Ovary (tissue), 9 donors: ENCODE measurements around the gene YWHAB. TPM values are rescaled to one million over a fixed set of nuclear protein-coding genes. Genes with fewer than 3 reads are reported as not detected.

Source experiments
- DNase-seq, 5 donors: peaks; one replicate each; pipeline ENCODE4 v3.0.0-alpha.2; 2019 to 2020
- H3K27ac ChIP-seq, 2 donors: fragments of 200-600 bp; one replicate each; pipeline versions ENCODE4 v1.5.1 to v1.8.0; 2019 to 2022
- H3K27me3 ChIP-seq: fragments of 200-600 bp; one replicate; pipeline ENCODE4 v1.8.0; 2022
- H3K36me3 ChIP-seq: fragments of 200-600 bp; sonication (generic); one replicate; pipeline ENCODE4 v1.5.1; 2019
- H3K4me1 ChIP-seq: one replicate; pipeline ENCODE4 v1.8.1; 2013; ENCODE audit warnings: mild to moderate bottlenecking, moderate library complexity; ENCODE audit not compliant: insufficient read depth
- H3K4me3 ChIP-seq: fragments of 200-600 bp; sonication (generic); one replicate; pipeline ENCODE4 v1.5.1; 2017
- H3K9me3 ChIP-seq, 2 donors: fragments of 200-600 bp in 1 of 2; sonication (generic) in 1 of 2; one replicate each; pipeline versions ENCODE4 v1.5.1 to v1.8.1; 2013 to 2019; ENCODE audit warnings: mild to moderate bottlenecking in 1 of 2, moderate library complexity in 1 of 2
- CTCF ChIP-seq, 3 donors: fragments of 450-650 bp in 2 of 3; fragments of 200-600 bp in 1 of 3; IDR thresholded peaks; one replicate each; pipeline versions ENCODE4 v1.5.1 to v1.8.0; 2016 to 2022; ENCODE audit warnings: antibody characterized with exemption in 3 of 3, mild to moderate bottlenecking in 1 of 3
- EP300 ChIP-seq: sonication (generic); formaldehyde crosslinking; IDR thresholded peaks from one replicate; pipeline ENCODE4 v1.6.1; 2017; ENCODE audit warnings: antibody characterized with exemption
- POLR2A ChIP-seq: fragments of 450-650 bp; IDR thresholded peaks from one replicate; pipeline ENCODE4 v1.6.1; 2017; ENCODE audit warnings: antibody characterized with exemption, mild to moderate bottlenecking, moderate library complexity
- WGBS, 3 donors: extraction: QIAGEN DNeasy Blood & Tissue Kit in 1 of 3; methylation state at CpG; one replicate each; pipeline versions ENCODE4 v1.1.5 to v1.1.7; 2013 to 2017; 5-methylcytosine and 5-hydroxymethylcytosine counted together
- intact Hi-C, 4 donors: fragments of 100-400 bp; cut with DNase I; formaldehyde crosslinking; loops; one replicate each; pipeline versions ENCODE4 v1.11.0 to v1.15.1; 2022 to 2023
- polyA plus RNA-seq, 2 donors: library from polyadenylated mRNA; stranded (reverse); fragments of 200-250 nt in 1 of 2; fragments of 350-450 nt in 1 of 2; fragmentation: Illumina TruSeq in 1 of 2; extraction: RNeasy Lipid Tissue Mini Kit (QIAGEN cat#74804) in 1 of 2; gene quantifications; one replicate each; pipeline ENCODE4 v1.2.3, GENCODE V29; 2013 to 2014
- total RNA-seq, 7 donors: library from RNA; depleted of rRNA in 2 of 7; stranded (reverse); fragments of >200 nt in 2 of 7; fragmentation: NEBNext Ultra II Directional in 3 of 7; extraction: Animal tissue kit (Norgen Biotek cat#: 25700) in 3 of 7; gene quantifications; one replicate each; pipeline versions ENCODE4 v1.1.0 to v1.2.4, GENCODE V29; 2016 to 2023
- donor health status: DM: no; HTN: no; CAD: no; lungs with moderate emphysema.
- donor health status: DM: no; HTN: no; CAD: no.
- donor health status: Bipolar disorder and iron deficiency.
- donor health status: DM: yes; HTN: yes; CAD: no.
- donor health status: DM: no; HTN: no; CAD: no.
- donor health status: DM: yes; HTN: yes; CAD: no.

Gene YWHAB
- total and polyA plus RNA-seq, 9 donors = 55.1 to 252 (median 117) TPM

- Histone ChIP-seq H3K27me3 (no peaks in the 10 kb centered on the region), H3K36me3 (no peaks in the 10 kb centered on the region), H3K4me1 (peaks cover 2% of the 10 kb centered on the region), H3K27ac (no peak overlapping the region), H3K4me3 (peak overlapping the region; percentile 100), H3K9me3 (no peaks in the 10 kb centered on the region)
- TF ChIP-seq EP300 (no peak), POLR2A (no peak), CTCF (IDR thresholded peaks at IDR 0.05) (no peak)
- DNase-seq = no peak
- intact Hi-C loops = loop anchor here in 1 of 4 donors (10.0 kb wide), 1 partner anchor 68 kb away; no protein-coding TSS in a partner anchor
- 0% methylated on average over 2 of the region's 2 CpGs for WGBS, 3 donors
Observed at GRCh38 chr20:44886828-44887227, 1.3 kb downstream of the YWHAB start.

GRCh38 chr20:44887466-44887865, 2.0 kb downstream of the YWHAB start:
- intact Hi-C loops = loop anchor here in 1 of 4 donors (10.0 kb wide), 1 partner anchor 67 kb away; no protein-coding TSS in a partner anchor
- no peaks in the 10 kb centered on the region for H3K36me3 ChIP-seq
- no peak overlapping the region for H3K4me3 ChIP-seq
- 53 to 61% (median 58%) methylated on average over 4 of the region's 4 CpGs for WGBS, 3 donors
- no peaks in the 10 kb centered on the region for H3K9me3 ChIP-seq
- peaks cover 2% of the 10 kb centered on the region for H3K4me1 ChIP-seq
- no peaks in the 10 kb centered on the region for H3K27me3 ChIP-seq
- H3K27ac ChIP-seq = no peak overlapping the region
- TF ChIP-seq POLR2A = no peak
- TF ChIP-seq CTCF (IDR thresholded peaks at IDR 0.05) = no peak
- TF ChIP-seq EP300 = no peak
- no peak for DNase-seq

GRCh38 chr20:44888226-44889103, 3.0 kb downstream of the YWHAB start:
- H3K27ac ChIP-seq = no peak overlapping the region
- peaks cover 2% of the 10 kb centered on the region for H3K4me1 ChIP-seq
- H3K27me3 ChIP-seq = no peaks in the 10 kb centered on the region
- DNase-seq = no peak
- H3K36me3 ChIP-seq = no peaks in the 10 kb centered on the region
- WGBS, 3 donors = 66 to 71% (median 70%) methylated on average over 6 of the region's 6 CpGs
- TF ChIP-seq POLR2A (no peak), CTCF (IDR thresholded peaks at IDR 0.05) (no peak), EP300 (no peak)
- intact Hi-C loops = loop anchor here in 1 of 4 donors (10.0 kb wide), 1 partner anchor 66 kb away; no protein-coding TSS in a partner anchor
- H3K9me3 ChIP-seq = no peaks in the 10 kb centered on the region
- H3K4me3 ChIP-seq = no peak overlapping the region

GRCh38 chr20:44891826-44892225, 6.3 kb downstream of the YWHAB start:
- H3K4me3 ChIP-seq = no peak overlapping the region
- H3K4me1 ChIP-seq = peaks cover 8% of the 10 kb centered on the region
- no peak overlapping the region for H3K27ac ChIP-seq
- no peaks in the 10 kb centered on the region for H3K36me3 ChIP-seq
- 67 to 75% (median 68%) methylated on average over 1 of the region's 1 CpG for WGBS, 3 donors
- intact Hi-C loops = no loop called here
- H3K27me3 ChIP-seq = no peaks in the 10 kb centered on the region
- DNase-seq = no peak
- TF ChIP-seq POLR2A (no peak), CTCF (IDR thresholded peaks at IDR 0.05) (no peak), EP300 (no peak)
- H3K9me3 ChIP-seq = no peaks in the 10 kb centered on the region
